RWPE2 (cell line): ENCODE measurements around the gene TMA7.

ENCODE experiments used
- ATAC-seq: fragments of 200-7000 bp; cut with Tn5 transposase; 3 replicates; pipeline ENCODE4 v1.9.1; 2021; ENCODE audit warnings: low read depth
- DNase-seq: peaks from one replicate; pipeline ENCODE4 v3.0.0-alpha.2; 2020; ENCODE audit warnings: low spot score
- H3K27ac ChIP-seq: fragments of 450-650 bp; 2 replicates; pipeline ENCODE4 v1.5.1; 2017; ENCODE audit warnings: mild to moderate bottlenecking; ENCODE audit not compliant: poor library complexity, severe bottlenecking
- H3K27me3 ChIP-seq: fragments of 250-450 bp; sonication (Bioruptor Pico); 2 replicates; pipeline ENCODE4 v1.5.1; 2021; ENCODE audit warnings: mild to moderate bottlenecking, moderate library complexity; ENCODE audit not compliant: insufficient read depth, poor library complexity, severe bottlenecking
- H3K36me3 ChIP-seq: fragments of 250-450 bp; sonication (Bioruptor Pico); 2 replicates; pipeline ENCODE4 v1.5.1; 2020; ENCODE audit warnings: low read depth, mild to moderate bottlenecking, moderate library complexity
- H3K4me1 ChIP-seq: fragments of 250-450 bp; sonication (Bioruptor Pico); 2 replicates; pipeline ENCODE4 v1.5.1; 2021; ENCODE audit warnings: mild to moderate bottlenecking, moderate library complexity; ENCODE audit not compliant: insufficient read depth, poor library complexity, severe bottlenecking
- H3K4me3 ChIP-seq: fragments of 250-450 bp; sonication (Bioruptor Pico); 2 replicates; pipeline ENCODE4 v1.5.1; 2021; ENCODE audit warnings: mild to moderate bottlenecking, moderate library complexity; ENCODE audit not compliant: severe bottlenecking
- H3K9me3 ChIP-seq: fragments of 250-450 bp; sonication (Bioruptor Pico); 2 replicates; pipeline ENCODE4 v1.5.1; 2021; ENCODE audit warnings: mild to moderate bottlenecking, moderate library complexity; ENCODE audit not compliant: severe bottlenecking
- TF ChIP-seq, protein P1 (sequence below): fragments of 450-650 bp; IDR thresholded peaks from one replicate; pipeline ENCODE4 v1.5.1; 2017; ENCODE audit warnings: mild to moderate bottlenecking, moderate library complexity; ENCODE audit not compliant: poor library complexity, severe bottlenecking

The TMA7 gene

DNA sequence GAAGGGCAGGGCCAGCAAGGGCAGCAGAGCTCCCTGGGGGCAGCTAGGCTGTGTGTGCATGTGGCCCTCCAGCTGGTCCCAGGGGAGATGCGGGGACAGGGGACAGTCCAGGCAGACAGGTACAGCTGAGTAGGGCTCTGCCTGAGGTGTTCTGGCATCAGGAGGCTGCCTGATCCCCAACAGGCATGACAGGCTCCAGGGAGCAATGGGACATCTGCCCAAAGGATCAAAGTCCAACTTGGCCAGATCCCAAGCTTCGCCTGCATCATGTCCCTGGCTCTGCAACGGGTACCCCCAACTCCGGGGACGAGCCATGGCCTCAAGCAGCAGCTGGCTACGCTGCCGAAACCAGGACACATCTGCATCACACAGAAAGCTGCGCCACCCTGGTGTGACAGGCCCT, 28.3 kb downstream of the TMA7 start:
- ATAC-seq = no peak
- Histone ChIP-seq H3K36me3 (peaks cover 29% of the 10 kb centered on the region), H3K4me1 (peaks cover 18% of the 10 kb centered on the region), H3K27me3 (no peaks in the 10 kb centered on the region), H3K4me3 (no peak overlapping the region), H3K27ac (peak overlapping the region; percentile 92), H3K9me3 (no peaks in the 10 kb centered on the region)
- TF ChIP-seq, protein P1, sequence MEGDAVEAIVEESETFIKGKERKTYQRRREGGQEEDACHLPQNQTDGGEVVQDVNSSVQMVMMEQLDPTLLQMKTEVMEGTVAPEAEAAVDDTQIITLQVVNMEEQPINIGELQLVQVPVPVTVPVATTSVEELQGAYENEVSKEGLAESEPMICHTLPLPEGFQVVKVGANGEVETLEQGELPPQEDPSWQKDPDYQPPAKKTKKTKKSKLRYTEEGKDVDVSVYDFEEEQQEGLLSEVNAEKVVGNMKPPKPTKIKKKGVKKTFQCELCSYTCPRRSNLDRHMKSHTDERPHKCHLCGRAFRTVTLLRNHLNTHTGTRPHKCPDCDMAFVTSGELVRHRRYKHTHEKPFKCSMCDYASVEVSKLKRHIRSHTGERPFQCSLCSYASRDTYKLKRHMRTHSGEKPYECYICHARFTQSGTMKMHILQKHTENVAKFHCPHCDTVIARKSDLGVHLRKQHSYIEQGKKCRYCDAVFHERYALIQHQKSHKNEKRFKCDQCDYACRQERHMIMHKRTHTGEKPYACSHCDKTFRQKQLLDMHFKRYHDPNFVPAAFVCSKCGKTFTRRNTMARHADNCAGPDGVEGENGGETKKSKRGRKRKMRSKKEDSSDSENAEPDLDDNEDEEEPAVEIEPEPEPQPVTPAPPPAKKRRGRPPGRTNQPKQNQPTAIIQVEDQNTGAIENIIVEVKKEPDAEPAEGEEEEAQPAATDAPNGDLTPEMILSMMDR = no peak
- no peak for DNase-seq

DNA sequence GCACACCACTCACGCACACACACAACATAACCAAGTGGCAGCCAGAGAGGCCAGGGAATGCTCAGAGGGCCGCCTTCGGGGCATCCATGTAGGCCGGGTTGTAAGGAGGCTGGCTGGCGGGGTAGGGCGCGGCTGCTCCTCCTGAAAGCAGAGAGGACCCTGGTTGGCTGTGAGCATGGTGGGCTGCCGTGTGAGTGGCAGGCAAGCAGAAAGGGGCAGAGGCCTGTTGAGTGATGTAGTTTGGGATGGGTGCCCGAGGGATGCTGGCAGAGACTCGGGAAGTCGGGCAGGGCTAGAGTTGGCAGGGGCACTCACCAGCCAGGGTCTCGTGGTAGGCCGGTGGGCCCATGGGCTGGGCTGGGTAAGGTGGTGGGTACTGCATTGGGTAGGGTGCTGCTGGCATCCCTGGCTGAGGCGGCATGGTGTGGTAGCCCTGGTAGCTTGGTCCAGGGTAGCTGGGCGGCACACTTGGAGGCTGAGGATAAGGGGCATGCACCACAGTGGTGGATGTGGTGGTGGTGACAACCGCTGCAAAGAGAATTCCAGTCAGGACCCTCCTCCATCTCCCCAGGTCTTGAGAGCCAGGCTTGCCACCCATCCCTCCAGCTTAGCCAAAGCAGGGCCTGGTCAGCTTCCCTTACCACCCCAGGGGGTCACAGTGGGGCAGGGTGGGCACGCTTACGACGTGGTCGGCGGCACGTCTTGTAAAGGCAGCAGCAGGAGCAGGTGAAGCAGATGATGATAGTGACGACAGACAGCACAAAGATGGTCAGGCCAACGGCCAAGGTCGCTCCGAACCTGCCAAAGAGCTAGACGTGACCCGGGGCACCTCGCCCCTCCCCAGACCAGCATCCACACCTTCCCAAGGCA, 29.2 kb downstream of the TMA7 start:
- Histone ChIP-seq H3K36me3 (peaks cover 29% of the 10 kb centered on the region), H3K4me1 (peaks cover 21% of the 10 kb centered on the region), H3K4me3 (no peak overlapping the region), H3K9me3 (no peaks in the 10 kb centered on the region), H3K27me3 (no peaks in the 10 kb centered on the region), H3K27ac (no peak overlapping the region)
- ATAC-seq = no peak
- TF ChIP-seq, protein P1 = no peak
- DNase-seq = no peak

DNA sequence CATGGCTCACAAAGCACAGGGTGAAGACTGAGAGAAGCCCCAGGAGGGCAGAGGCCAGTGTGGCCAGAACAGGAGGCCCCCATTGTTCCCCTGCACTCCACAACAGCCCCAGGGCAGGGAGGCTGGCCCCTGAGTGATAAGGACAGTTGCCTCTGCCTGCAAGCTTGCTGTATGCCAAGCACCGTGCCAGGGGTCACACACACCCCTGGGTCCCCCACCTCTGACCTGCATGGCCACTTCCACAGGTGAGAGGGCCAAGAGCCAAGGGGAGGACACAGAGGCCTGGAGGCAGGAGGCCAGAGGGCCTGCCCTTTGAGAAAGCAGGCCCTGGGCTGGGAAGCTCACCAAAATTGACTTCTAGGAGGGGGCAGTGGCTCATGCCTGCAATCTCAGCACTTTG, 30.2 kb downstream of the TMA7 start:
- peaks cover 29% of the 10 kb centered on the region for H3K36me3 ChIP-seq
- H3K4me1 ChIP-seq = peaks cover 18% of the 10 kb centered on the region
- no peaks in the 10 kb centered on the region for H3K9me3 ChIP-seq
- peak overlapping the region; percentile 21 for H3K27ac ChIP-seq
- DNase-seq (no peak), ATAC-seq (no peak)
- H3K4me3 ChIP-seq = no peak overlapping the region
- TF ChIP-seq, protein P1 = no peak
- no peaks in the 10 kb centered on the region for H3K27me3 ChIP-seq

DNA sequence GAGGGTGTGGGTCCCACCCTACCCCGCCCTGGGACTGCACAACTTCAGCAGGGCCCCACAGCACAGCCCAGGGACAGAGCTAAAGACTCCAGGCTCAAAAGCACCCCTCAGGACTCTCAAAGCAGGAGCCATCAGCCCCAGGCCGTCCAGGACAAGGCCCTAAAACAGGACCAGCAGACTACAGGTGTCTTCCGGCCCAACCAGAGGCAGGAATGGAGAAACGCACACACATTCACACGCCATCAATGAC, 32.5 kb downstream of the TMA7 start:
- Histone ChIP-seq H3K36me3 (peaks cover 18% of the 10 kb centered on the region), H3K9me3 (no peaks in the 10 kb centered on the region), H3K4me3 (peak overlapping the region; percentile 51), H3K27ac (peak overlapping the region; percentile 85), H3K27me3 (no peaks in the 10 kb centered on the region), H3K4me1 (peaks cover 11% of the 10 kb centered on the region)
- TF ChIP-seq, protein P1 = no peak
- ATAC-seq (peak; percentile 47), DNase-seq (no peak)

DNA sequence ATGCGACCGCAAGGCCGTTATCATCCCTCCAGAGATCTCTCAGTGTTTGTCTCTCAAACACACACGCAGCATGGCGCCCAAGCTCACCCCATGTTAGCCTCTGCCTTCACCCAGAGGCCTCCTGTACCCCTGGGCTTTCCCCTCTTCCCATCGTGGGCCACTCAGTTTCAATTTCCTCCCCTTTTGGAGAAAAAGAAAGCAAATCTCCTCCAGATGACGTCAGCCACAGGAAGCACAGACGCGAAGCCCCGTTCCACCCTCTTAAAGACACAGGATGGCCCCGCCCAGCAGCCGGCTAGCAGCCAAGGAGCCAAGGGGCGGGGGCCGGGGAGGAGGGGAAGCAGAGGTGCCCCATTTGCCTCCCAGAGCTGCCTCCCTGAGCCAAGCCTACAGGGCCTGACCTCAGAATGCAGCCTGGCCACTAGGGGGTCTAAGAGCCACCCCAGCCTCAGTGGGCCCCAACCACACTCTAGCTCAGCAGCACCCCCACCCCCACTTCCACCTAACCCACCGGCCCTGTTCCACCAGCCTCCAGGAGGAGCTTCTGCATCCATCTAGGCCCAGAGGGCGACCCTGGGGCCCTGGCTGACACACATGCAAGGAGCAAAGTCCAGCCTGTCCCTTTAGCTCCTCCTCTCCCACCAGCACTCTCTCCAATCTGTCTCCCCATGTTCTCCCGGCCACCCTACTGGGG, 33.0 kb downstream of the TMA7 start:
- Histone ChIP-seq H3K36me3 (peaks cover 13% of the 10 kb centered on the region; the same call in 1 of the 2 replicates), H3K9me3 (no peaks in the 10 kb centered on the region), H3K4me3 (peak overlapping the region; percentile 51), H3K27me3 (no peaks in the 10 kb centered on the region), H3K4me1 (peaks cover 11% of the 10 kb centered on the region), H3K27ac (peak overlapping the region; percentile 85)
- DNase-seq (peak; percentile 91), ATAC-seq (peak; percentile 84)
- TF ChIP-seq, protein P1 = peak; percentile 42
